GM20000 (cell line): ENCODE data around the gene RND1.
"Not testable (repeated sequence)": the region's sequence is repeated elsewhere in the genome, so short reads cannot be mapped to it uniquely, and the experiment has no call there.

Experiments
- DNase-seq: peaks from one replicate; pipeline ENCODE4 v3.0.0; 2012; ENCODE audit warnings: low spot score
- TF ChIP-seq, protein P1 (sequence below): IDR thresholded peaks from 2 replicates; pipeline ENCODE4 v1.5.1; 2012; ENCODE audit warnings: mild to moderate bottlenecking, control low read depth; ENCODE audit errors: extremely low read depth, missing control alignments

Gene RND1

DNA sequence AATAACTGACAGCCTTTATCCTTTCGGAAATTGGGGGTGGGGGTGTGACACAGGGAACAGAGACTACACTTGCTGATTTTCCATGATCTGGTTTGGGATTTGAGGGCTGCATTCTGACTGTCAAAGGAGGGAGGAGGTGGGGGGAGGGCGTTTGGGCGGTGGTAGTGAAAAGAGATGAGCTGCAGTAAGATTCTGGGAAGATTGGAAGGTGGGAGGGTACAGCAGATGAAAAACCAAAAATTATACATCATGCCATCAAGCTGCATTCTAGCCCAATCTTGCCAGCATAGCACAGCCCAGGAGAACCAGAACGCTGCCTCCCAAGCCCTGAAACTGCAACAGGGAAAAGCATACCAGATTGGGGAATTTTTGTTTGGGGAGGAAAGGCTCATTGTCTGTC, 2.4 kb downstream of the RND1 start:
- DNase-seq = no peak
- TF ChIP-seq, protein P1, sequence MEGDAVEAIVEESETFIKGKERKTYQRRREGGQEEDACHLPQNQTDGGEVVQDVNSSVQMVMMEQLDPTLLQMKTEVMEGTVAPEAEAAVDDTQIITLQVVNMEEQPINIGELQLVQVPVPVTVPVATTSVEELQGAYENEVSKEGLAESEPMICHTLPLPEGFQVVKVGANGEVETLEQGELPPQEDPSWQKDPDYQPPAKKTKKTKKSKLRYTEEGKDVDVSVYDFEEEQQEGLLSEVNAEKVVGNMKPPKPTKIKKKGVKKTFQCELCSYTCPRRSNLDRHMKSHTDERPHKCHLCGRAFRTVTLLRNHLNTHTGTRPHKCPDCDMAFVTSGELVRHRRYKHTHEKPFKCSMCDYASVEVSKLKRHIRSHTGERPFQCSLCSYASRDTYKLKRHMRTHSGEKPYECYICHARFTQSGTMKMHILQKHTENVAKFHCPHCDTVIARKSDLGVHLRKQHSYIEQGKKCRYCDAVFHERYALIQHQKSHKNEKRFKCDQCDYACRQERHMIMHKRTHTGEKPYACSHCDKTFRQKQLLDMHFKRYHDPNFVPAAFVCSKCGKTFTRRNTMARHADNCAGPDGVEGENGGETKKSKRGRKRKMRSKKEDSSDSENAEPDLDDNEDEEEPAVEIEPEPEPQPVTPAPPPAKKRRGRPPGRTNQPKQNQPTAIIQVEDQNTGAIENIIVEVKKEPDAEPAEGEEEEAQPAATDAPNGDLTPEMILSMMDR = no peak

DNA sequence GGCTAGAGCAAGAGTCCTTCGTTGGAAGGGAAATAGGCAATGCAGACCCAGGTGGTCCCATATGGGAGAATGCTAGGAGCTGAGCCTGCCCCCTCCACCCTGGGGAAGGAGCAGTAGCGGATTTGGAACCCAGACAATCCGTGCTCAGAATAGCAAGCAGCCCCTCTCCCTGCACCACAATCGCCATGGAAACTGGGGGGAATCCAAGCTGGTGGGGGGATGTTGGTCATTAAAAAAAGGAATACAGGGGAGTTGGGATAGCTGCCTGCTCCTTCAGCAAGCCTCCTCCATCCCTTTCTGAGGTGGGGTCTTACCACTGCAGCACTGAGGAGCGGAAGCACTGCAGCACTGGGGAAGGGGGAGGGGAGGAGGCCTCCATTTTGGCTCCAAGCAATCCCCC, 2.9 kb downstream of the RND1 start:
- TF ChIP-seq, protein P1 = no peak
- DNase-seq = no peak

DNA sequence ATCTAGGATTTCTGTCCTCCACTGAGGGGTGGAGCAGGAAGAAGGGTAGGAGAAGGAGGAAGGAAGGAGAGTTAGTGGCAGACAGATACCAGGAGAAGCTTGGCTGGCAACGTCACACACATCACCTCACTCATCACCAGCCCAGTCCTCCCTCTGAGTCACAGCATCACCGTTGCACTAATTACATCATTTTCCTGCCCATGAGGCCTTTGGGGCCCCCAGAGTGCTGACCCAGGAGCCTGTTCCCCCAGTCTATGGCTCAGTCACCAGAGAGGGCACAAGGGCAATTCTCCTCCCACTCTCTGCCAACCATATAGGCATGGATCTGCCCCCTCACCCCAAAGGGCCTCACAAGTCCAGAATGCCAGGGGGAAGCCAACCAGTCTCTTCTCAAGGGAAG, 4.6 kb downstream of the RND1 start:
- DNase-seq = no peak

DNA sequence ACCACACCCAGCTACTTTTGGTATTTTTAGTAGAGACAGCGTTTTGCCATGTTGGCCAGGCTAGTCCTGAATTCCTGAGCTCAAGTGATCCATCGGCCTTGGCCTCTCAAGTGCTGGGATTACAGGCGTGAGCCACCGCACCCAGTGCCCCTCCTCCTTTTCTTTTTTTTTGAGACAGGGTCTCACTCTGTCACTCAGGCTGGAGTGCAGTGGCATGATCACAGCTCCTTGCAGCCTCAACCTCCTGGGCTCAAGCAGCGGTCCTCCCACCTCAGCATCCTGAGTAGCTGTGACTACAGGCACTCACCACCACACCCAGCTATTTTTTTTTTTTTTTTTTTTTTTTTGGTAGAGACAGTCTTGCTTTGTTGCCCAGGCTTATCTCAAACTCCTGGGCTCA, 5.4 kb downstream of the RND1 start:
- not testable (repeated sequence) for DNase-seq

More for the DNA sequence above, 4.6 kb downstream of the RND1 start:
- TF ChIP-seq, protein P1 = no peak

DNA sequence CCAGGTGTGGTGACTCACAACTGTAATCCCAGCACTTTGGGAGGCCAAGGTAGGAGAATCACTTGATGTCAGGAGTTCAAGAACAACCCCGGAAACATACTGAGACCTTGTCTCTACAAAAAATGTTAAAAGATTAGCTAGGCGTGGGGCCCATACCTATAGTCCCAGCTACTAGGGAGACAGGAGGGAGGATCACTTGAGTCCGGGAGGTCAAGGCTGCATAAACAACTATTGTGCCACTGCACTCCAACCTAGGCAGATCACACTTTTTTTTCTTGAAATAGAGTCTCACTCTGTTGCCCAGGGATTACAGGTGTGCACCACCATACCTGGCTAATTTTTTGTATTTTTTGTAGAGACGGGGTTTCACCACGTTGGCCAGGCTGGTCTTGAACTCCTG, 6.1 kb downstream of the RND1 start:
- TF ChIP-seq, protein P1 = no peak
- DNase-seq = no peak

- DNase-seq = no peak
- TF ChIP-seq, protein P1 = no peak
These were observed 7.6 kb downstream of the RND1 start for GRCh38 chr12:48858043-48858442.

GRCh38 chr12:48857278-48857994, 8.2 kb downstream of the RND1 start:
- TF ChIP-seq, protein P1 = no peak
- DNase-seq = no peak

GRCh38 chr12:48856379-48856778, 9.3 kb downstream of the RND1 start:
- DNase-seq = no peak
- TF ChIP-seq, protein P1 = no peak

- not testable (repeated sequence) for DNase-seq
These were observed 10.7 kb downstream of the RND1 start for GRCh38 chr12:48854932-48855331.
